Hepatocyte (in vitro differentiated cells): ENCODE measurements around the gene STAC. TPM values are rescaled to one million over a fixed set of nuclear protein-coding genes. Genes with fewer than 3 reads are reported as not detected.

Source experiments
- DNase-seq: peaks from one replicate; pipeline ENCODE4 v3.0.0-alpha.2; 2016; ENCODE audit warnings: low spot score
- H2AFZ ChIP-seq: fragments of 200-600 bp; sonication (generic); 2 replicates; pipeline ENCODE4 v1.6.0; 2016; ENCODE audit warnings: antibody characterized with exemption, mild to moderate bottlenecking
- H3K27ac ChIP-seq: fragments of 200-600 bp; sonication (generic); 2 replicates; pipeline ENCODE4 v1.5.1; 2016; ENCODE audit warnings: mild to moderate bottlenecking
- H3K27me3 ChIP-seq: fragments of 200-600 bp; sonication (generic); 2 replicates; pipeline ENCODE4 v1.6.1; 2016
- H3K36me3 ChIP-seq: fragments of 200-600 bp; sonication (generic); replicated peaks from 2 replicates; pipeline ENCODE4 v1.5.1; 2016; ENCODE audit warnings: low read depth; ENCODE audit not compliant: insufficient read depth
- H3K4me1 ChIP-seq: fragments of 200-600 bp; sonication (generic); 2 replicates; pipeline ENCODE4 v1.5.1; 2016; ENCODE audit warnings: mild to moderate bottlenecking, moderate library complexity; ENCODE audit not compliant: insufficient read depth
- H3K4me2 ChIP-seq: fragments of 200-600 bp; sonication (generic); 2 replicates; pipeline ENCODE4 v1.6.0; 2016
- H3K4me3 ChIP-seq: fragments of 200-600 bp; sonication (generic); 2 replicates; pipeline ENCODE4 v1.5.1; 2016; ENCODE audit warnings: mild to moderate bottlenecking
- H3K79me2 ChIP-seq: fragments of 200-600 bp; sonication (generic); 2 replicates; pipeline ENCODE4 v1.6.0; 2017; ENCODE audit warnings: mild to moderate bottlenecking
- H3K9me2 ChIP-seq: fragments of 200-600 bp; sonication (generic); replicated peaks from 2 replicates; pipeline ENCODE4 v1.6.0; 2017; ENCODE audit warnings: mild to moderate bottlenecking; ENCODE audit not compliant: insufficient read depth
- H3K9me3 ChIP-seq: fragments of 200-600 bp; sonication (generic); 2 replicates; pipeline ENCODE4 v1.5.1; 2016; ENCODE audit warnings: low read depth, mild to moderate bottlenecking
- H4K20me1 ChIP-seq: fragments of 200-600 bp; sonication (generic); 2 replicates; pipeline ENCODE4 v1.6.0; 2016; ENCODE audit warnings: mild to moderate bottlenecking; ENCODE audit not compliant: insufficient read depth, poor library complexity, severe bottlenecking
- CTCF ChIP-seq: fragments of 200-600 bp; sonication (generic); IDR thresholded peaks from 2 replicates; pipeline ENCODE4 v1.5.1; 2016; ENCODE audit warnings: antibody characterized with exemption, mild to moderate bottlenecking; ENCODE audit not compliant: poor library complexity
- EZH2 ChIP-seq: fragments of 200-600 bp; sonication (generic); IDR thresholded peaks from 2 replicates; pipeline ENCODE4 v1.6.1; 2016; ENCODE audit warnings: antibody characterized with exemption, mild to moderate bottlenecking, borderline replicate concordance
- EZH2phosphoT487 ChIP-seq: fragments of 200-600 bp; sonication (generic); IDR thresholded peaks from one replicate; pipeline ENCODE4 v1.6.1; 2018; ENCODE audit warnings: antibody characterized with exemption, mild to moderate bottlenecking, low read depth, moderate library complexity; ENCODE audit not compliant: unreplicated experiment, severe bottlenecking
- WGBS: methylation state at CpG from one replicate; pipeline ENCODE4 v1.1.6; 2016; ENCODE audit warnings: low lambda C conversion rate; ENCODE audit errors: missing lambda C conversion rate; 5-methylcytosine and 5-hydroxymethylcytosine counted together
- polyA plus RNA-seq: library from polyadenylated mRNA; unstranded; fragments of >200 nt; fragmentation: Nextera tagmentation; extraction: Ambion mirVana; gene quantifications from 2 replicates; pipeline ENCODE4 v1.2.1, GENCODE V29; 2016
- total RNA-seq: library from RNA; depleted of rRNA; stranded (reverse); fragments of >200 nt; gene quantifications from 2 replicates; pipeline ENCODE4 v1.2.3, GENCODE V29; 2014

STAC gene
- total and polyA plus RNA-seq, 2 experiments from 2014 or later, result 0.13 to 0.53 TPM

- Histone ChIP-seq H3K79me2 (no peaks in the 10 kb centered on the region), H3K9me2 (no peaks in the 10 kb centered on the region), H3K4me1 (no peaks in the 10 kb centered on the region), H3K9me3 (no peaks in the 10 kb centered on the region), H3K4me2 (no peak overlapping the region), H3K36me3 (no peaks in the 10 kb centered on the region), H4K20me1 (no peaks in the 10 kb centered on the region), H2AFZ (no peak overlapping the region), H3K4me3 (no peak overlapping the region), H3K27ac (no peak overlapping the region), H3K27me3 (peaks cover 21% of the 10 kb centered on the region)
- TF ChIP-seq EZH2phosphoT487 (no peak), CTCF (no peak), EZH2 (no peak)
- DNase-seq, result no peak
- WGBS, result 88% methylated on average over 2 of the region's 2 CpGs
These were observed 216.1 kb downstream of the STAC start for GRCh38 chr3:36596419-36596818.

- no peaks in the 10 kb centered on the region for H3K36me3 ChIP-seq
- no peaks in the 10 kb centered on the region for H3K79me2 ChIP-seq
- H4K20me1 ChIP-seq, result no peaks in the 10 kb centered on the region
- H2AFZ ChIP-seq, result no peak overlapping the region
- peak; percentile 51 for DNase-seq
- H3K9me2 ChIP-seq, result no peaks in the 10 kb centered on the region
- H3K27me3 ChIP-seq, result peaks cover 25% of the 10 kb centered on the region
- TF ChIP-seq EZH2phosphoT487 (no peak), CTCF (no peak), EZH2 (no peak)
- no peak overlapping the region for H3K4me2 ChIP-seq
- no peak overlapping the region for H3K4me3 ChIP-seq
- 49% methylated on average over 2 of the region's 2 CpGs for WGBS
- H3K27ac ChIP-seq, result no peak overlapping the region
- no peaks in the 10 kb centered on the region for H3K4me1 ChIP-seq
- H3K9me3 ChIP-seq, result no peaks in the 10 kb centered on the region
These were observed 217.1 kb downstream of the STAC start for GRCh38 chr3:36597422-36597821.
